ENCODE results near the gene LMOD1.
A peak's percentile ranks its signal among the peaks of the same experiment; 100 is the strongest.
"Not testable (repeated sequence)": the region's sequence is repeated elsewhere in the genome, so short reads cannot be mapped to it uniquely, and the experiment has no call there.

Gene LMOD1

GRCh38 chr1:201912832-201913231, 33.5 kb downstream of the LMOD1 start:
- no peak for DNase-seq

- no peak for DNase-seq
These were observed 34.3 kb downstream of the LMOD1 start for GRCh38 chr1:201911826-201912571.

DNA sequence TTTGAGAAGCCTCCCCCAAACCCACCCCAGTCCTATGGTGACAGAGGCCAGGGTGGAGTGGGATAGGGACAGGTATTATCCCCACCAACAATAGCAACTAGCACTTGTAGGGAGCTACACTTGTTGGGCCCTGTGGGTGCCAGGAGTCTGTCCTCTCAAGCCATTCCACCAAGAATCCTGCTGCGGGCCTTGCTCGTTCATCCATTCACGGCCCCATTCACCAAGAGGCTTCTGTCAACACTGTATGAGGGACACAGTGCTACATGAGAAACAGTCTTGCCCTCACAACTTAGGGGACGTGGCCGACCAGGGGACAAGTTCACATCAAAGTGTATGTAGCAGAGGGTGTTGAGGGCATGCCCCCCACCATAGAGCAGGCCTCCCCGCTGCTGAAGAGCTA, 38.7 kb downstream of the LMOD1 start:
- no peak for DNase-seq

- no peak for DNase-seq
These were observed 40.0 kb downstream of the LMOD1 start for GRCh38 chr1:201906336-201906735.

GRCh38 chr1:201905234-201905890, 41.0 kb downstream of the LMOD1 start:
- no peak for DNase-seq

- DNase-seq, result no peak
These were observed 41.8 kb downstream of the LMOD1 start for GRCh38 chr1:201904579-201904978.

DNA sequence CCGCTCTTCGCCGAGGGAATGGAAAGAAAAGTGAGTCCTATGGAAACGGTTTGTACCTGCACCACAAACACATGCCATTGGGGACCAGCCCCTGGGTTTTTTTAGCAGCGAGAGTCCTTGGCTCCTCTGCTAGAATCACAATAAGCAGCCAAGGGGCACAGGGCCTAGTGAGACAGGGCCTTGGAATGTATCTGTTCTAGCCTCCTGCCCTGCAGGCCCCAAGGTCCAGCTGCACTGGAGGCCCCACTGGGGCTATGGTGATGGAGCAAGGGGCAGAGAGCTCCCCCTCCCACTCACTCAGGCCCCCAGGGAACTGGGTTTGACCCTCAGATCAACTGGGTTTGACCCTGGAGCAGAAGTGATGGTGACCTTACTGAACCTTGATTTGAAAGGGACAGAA, 43.2 kb downstream of the LMOD1 start:
- DNase-seq, result no peak

DNA sequence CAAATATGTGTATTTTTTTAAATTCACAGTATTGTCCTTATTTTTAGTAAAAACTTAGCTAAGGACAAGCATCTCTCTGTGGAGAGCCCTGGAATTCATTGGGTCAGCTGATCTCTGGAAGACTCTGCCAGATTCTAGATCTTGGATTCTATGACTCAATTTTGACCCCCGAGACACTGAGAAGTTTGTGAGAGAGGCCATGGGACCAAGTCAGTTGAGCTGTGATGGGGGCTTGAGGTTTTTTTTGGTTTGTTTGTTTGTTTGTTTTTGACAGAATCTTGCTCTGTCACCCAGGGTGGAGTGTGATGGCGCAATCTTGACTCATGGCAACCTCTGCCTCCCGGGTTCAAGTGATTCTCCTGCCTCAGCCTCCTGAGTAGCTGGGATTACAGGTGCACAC, 44.1 kb downstream of the LMOD1 start:
- no peak for DNase-seq

GRCh38 chr1:201901036-201901435, 45.3 kb downstream of the LMOD1 start:
- DNase-seq, result not testable (repeated sequence)

DNA sequence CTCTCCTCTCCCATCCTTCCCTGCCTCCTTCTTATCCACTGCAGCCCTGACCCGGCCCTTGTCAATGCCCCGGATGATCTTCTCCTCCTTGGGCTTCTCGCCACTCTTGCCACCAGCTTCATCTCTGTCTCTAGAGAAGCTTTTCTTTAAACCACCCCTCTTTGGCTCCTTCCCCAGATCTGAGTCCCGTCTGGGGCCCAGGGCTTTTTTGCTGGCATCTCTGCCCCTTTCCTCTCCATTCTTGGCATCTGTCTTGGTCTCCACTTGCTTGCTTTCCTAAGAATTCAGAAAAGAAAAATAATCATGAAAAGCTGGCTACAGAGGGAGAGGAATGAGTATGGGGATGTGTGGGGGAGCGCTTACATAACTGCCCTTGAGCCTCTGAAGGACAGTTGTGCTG, 45.9 kb downstream of the LMOD1 start:
- no peak for DNase-seq

DNA sequence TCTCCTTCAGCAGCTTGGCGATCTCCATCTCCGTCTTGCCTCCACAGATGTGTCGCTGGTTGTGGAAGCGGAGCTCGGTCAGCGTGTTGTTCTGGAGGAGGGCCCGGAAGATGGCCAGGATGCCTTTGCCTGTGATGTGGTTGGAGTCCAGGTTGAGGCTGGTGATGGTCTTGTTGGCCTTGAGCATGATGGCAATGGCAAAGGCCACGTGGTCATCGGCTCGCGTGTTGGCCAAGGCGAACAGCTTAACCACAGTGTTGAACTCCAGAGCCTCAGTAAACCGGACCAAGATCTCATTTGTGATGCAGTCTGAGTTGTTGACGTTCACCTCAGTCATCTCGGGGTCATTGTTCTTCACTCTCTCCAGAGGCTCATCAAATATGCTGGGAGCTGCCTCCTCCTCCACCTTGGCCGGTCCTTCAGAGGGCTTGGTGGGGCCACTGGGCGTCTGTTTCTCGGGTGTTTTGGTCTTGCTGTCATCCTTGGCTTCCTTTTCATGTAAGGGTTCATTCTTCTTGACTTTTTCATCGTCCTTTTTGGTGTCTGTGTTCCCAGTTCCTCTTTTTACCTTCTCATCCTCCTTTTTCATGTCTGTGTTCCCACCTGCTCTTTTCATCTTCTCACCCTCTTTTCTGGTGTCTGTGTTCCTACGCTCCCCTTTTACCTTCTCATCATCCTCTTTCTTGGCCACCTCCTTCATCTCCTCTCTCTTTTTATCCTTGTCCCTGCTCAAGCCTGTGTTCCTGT, 46.5 kb downstream of the LMOD1 start:
- no peak for DNase-seq

- DNase-seq, result no peak
These were observed 47.4 kb downstream of the LMOD1 start for GRCh38 chr1:201898992-201899391.

DNA sequence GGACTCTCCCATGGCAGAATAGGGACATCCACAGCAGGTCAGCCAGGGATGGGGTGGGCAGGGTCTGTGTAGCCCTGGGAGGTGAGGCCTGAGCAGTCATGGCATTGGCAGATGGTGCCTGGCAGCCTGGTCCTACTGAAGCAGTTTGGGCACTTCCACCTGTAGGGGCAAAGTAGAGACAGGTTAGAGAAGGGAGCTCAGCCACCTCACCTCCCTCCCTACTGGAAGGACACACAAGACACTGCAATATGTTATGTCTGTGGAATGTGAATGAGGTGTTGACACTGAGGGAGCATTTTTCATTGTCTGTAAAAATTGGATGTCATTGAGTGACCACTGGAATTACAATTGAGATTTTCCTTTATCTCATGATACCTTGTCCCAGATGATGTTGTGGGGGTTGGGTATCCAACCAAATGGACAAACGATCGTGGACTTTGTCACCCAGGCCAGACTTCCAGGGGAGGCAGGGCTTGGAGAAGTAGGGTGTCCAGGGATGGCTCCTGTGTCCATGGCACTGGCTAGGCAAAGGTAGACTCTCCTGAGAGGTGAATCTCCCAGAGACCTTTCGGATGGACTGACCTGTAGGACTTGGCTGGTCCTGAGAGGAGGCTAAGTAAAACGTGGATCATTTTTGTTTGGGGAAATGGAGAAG, 48.0 kb downstream of the LMOD1 start:
- no peak for DNase-seq

DNA sequence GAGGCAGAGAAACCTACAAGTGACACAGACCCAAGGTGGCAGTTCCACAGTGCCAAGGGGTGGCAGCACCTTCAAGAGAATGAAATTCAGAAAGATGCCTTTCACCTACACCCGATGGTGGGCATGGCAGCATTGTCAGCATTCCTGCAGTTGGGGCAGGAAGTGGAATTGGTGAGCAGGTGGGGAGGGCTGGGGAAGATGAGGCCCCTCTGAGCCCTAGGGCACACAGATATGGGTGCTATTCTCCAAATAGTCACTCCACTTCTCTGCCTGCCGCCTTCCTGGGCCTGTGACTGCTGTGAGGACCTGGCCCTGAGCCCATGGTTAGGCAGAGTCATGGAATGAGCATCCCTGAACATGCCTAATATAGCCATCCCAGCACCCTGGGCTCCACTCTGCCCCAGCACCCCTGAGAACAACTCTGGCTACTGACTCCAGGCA, 49.4 kb downstream of the LMOD1 start:
- no peak for DNase-seq

GRCh38 chr1:201895913-201896807, 50.2 kb downstream of the LMOD1 start:
- peak; percentile 78 for DNase-seq

GRCh38 chr1:201895120-201895665, 51.2 kb downstream of the LMOD1 start:
- DNase-seq, result no peak

DNA sequence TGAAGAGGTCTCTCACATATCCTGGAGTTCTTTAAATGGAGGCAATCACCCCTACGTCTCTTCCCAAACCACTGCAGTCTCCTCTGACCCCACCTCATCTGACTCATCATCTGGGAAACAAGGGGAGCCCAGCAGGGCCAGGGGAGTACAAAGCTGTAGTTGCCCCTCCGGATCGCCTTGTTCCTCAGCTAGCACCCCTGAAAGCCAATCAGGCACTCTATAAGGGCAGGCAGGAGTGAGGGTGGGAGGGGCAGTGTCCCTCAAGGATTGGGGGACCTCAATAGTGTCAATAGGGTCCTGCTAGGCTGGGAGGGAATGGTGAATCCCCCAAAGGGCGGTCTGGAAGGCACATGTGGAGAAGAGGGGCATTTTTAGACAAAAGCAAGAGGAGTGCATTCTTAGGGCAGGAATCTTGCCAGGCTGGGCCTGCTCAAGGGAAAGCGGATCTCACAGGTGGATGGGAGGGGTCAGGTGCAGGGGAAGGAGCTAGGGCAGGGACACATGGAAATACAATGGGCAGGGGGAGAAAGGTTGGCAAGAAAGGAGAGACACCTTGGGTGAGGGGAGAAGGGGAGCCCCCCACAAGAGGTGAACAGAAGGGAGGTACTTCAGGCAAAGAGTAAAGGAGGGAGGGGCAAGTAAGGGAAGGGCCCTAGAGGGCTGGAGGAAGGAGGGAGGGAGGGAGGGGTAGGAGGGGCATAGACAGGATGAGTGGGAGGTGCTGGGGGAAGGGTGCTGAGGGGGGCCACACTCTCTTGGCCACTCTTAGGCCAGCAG, 51.8 kb downstream of the LMOD1 start:
- no peak for DNase-seq

- no peak for DNase-seq
These were observed 52.9 kb downstream of the LMOD1 start for GRCh38 chr1:201893431-201893830.

- DNase-seq, result no peak
These were observed 54.1 kb downstream of the LMOD1 start for GRCh38 chr1:201892211-201892610.

GRCh38 chr1:201891451-201892045, 54.8 kb downstream of the LMOD1 start:
- DNase-seq, result no peak
